ENCODE data around the gene GTPBP2.
"Not testable (repeated sequence)": the region's sequence is repeated elsewhere in the genome, so short reads cannot be mapped to it uniquely, and the experiment has no call there.

The GTPBP2 gene

DNA sequence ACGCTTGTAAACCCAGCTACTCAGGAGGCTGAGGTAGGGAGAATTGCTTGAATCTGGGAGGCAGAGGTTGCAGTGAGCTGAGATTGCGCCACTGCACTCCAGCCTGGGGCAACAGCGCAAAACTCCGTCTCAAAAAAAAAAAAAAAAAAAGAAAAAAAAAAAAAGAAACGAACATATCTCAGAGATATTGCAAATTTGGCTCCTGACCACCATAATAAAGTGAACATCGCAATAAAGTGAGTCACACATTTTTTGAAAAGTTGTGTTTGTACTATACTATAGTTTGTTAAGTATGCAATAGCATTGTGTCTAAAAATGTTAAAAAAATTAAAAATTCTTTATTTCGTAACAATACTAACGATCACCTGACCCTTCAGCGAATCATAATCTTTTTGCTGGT, 29.1 kb upstream of the GTPBP2 start:
- DNase-seq (ENCODE audit: low spot score), result no peak

DNA sequence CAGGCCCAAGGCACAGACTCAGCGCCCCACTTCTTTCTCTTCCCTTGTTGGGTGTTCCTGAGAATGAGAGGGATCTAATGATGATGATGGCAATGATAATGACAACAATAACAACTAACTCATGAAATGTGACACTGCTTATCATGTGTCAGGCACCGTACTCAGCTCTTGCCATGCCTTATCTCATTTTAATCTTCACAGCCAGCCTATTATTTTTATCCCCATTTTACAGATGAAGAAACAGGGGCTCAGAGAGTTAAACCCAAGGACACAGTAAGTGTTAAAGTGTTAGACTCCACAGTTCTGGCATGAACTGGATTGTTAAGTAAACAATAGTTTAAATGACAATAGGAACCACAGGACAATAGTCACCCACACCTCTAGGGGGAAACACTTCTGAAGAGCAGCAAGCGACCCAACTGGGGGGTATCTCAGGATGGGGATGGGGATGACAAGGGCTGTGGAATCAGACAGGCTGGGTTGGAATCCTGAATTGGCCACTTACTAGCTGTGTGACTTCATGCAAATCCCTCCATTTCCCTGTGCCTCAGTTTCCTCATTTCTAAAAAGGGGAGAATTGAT, 28.2 kb upstream of the GTPBP2 start:
- DNase-seq (ENCODE audit: low spot score), result no peak

DNA sequence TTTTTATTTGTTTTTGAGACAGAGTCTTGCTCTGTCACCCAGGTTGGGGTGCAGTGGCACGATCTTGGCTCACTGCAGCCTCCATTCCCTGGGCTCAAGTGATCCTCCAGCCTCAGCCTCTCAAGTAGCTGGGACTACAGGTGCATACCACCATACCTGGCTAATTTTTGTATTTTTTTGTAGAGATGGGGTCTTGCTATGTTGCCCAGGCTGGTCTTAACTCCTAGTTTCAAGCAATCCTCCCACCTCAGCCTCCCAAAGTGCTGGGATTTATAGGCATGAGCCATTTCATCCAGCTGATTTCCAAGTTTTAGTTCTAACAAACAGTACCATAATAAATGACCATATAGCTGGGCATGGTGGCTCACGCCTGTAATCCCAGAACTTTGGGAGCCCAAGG, 23.8 kb upstream of the GTPBP2 start:
- DNase-seq (ENCODE audit: low spot score), result not testable (repeated sequence)

DNA sequence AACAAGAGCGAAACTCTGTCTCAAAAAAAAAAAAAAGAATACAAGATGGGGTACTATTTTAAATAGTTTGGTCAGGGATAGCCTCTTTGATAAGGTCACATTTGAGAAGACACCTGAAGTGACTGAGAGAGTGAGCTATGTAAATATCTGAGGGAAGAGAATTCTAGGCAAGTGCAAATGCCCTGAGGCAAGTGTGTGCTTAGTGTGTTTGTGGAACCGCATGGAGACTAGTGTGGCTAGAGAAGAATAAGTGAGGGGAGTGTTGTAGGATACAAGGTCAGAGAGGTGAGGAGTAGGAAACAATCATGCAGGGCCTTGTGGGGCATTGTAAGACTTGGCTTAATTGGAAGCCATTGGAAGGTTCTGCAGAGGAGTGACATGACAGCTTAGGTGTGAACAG, 19.2 kb upstream of the GTPBP2 start:
- no peak for DNase-seq (ENCODE audit: low spot score)

DNA sequence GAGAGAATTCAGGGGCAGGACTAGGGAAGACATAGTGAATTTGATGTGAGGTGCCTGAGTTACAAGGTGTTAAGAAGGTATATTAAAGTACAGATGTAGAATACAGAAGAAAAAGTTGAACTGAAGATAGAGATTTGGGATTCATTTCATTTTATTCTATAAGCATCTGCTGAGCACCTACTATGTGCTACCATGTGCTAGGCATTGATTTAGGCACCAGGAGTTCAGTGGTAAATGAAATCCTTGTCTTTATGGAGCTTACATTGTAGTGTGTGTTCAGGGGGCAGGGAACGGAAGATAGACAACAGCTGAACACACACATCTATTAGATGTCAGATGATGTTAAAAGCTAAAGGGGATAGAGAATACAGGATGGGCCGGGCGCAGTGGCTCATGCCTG, 18.5 kb upstream of the GTPBP2 start:
- DNase-seq (ENCODE audit: low spot score), result no peak

DNA sequence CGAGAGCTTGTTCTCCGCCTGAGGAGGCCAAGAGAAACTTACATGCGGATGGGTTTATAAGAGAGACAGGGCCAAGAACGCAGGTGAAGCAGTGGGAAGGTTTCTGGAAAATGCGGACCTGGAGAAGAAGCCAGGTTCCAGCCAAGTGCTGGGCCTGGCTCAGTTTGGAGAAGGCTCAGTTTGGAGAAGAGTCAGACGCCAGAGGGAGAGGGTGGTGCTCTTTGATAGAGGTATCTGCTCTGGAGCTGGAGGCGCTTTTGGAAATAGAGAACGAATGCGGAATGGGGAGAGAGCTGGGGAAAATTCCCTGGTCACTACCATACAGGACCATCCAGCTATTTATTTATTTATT, 16.5 kb upstream of the GTPBP2 start:
- no peak for DNase-seq (ENCODE audit: low spot score)

DNA sequence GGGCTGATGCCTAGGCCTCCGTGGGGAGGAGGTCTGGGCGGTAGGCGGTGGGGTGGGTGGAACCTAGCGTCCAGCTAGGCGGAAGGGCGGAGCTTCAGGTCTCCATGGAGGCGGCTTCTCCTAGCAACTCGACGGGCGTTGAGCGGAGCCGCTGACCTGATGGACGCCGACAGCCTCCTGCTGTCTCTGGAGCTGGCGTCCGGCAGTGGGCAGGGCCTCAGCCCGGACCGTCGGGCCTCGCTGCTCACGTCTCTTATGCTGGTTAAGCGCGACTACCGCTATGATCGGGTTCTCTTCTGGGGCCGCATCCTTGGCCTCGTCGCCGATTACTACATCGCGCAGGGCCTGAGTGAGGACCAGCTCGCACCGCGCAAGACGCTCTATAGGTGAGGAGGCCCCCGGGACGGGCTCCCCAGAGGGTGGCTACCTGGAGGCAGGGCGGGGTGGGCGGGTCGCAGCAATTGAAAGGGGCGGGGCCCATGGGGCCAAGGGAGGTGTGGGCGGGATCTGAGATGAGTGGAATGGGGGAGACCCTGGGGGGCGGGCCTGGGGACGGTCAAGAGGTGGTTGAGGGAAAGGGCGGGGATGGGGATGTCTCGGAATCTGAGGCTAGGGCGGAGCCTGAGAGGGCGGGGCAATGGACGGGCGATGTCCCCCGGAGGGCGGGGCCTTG, 16.0 kb upstream of the GTPBP2 start, which contains the start of gene RSPH9:
RSPH9 (plus strand) TSS at position 97 of the 673 bp plus-strand sequence; CDS start at position 160, 63 bp downstream.
- peak; percentile 76 for DNase-seq (ENCODE audit: low spot score)

DNA sequence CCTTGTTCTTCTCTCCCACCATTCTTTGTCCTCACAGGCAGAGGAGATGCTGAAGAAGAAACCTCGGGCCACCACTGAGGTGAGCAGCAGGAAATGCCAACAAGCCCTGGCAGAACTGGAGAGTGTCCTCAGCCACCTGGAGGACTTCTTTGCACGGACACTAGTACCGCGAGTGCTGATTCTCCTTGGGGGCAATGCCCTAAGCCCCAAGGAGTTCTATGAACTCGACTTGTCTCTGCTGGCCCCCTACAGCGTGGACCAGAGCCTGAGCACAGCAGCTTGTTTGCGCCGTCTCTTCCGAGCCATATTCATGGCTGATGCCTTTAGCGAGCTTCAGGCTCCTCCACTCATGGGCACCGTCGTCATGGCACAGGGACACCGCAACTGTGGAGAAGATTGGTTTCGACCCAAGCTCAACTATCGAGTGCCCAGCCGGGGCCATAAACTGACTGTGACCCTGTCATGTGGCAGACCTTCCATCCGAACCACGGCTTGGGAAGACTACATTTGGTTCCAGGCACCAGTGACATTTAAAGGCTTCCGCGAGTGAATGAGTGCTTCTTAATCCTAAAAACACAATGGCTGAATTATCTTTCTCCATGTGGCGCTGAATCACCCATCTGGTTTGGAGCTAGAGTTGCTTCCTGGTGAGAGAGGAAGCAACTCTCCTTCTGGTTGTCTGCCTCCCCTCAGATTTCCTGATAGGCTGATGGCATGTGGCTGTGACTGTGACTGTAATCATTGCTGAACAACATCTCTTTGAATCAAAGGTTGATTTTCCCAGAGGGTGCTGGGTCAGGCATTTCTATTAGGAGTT, 11.1 kb upstream of the GTPBP2 start:
- peak; percentile 92 for DNase-seq (ENCODE audit: low spot score)

DNA sequence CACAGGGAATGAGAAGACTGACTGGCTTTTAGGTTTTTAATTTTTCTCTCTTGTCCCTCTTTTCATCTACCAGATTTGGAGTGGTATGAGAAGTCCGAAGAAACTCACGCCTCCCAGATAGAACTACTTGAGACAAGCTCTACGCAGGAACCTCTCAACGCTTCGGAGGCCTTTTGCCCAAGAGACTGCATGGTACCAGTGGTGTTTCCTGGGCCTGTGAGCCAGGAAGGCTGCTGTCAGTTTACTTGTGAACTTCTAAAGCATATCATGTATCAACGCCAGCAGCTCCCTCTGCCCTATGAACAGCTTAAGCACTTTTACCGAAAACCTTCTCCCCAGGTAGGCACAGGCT, 7.2 kb upstream of the GTPBP2 start:
- DNase-seq (ENCODE audit: low spot score), result no peak

DNA sequence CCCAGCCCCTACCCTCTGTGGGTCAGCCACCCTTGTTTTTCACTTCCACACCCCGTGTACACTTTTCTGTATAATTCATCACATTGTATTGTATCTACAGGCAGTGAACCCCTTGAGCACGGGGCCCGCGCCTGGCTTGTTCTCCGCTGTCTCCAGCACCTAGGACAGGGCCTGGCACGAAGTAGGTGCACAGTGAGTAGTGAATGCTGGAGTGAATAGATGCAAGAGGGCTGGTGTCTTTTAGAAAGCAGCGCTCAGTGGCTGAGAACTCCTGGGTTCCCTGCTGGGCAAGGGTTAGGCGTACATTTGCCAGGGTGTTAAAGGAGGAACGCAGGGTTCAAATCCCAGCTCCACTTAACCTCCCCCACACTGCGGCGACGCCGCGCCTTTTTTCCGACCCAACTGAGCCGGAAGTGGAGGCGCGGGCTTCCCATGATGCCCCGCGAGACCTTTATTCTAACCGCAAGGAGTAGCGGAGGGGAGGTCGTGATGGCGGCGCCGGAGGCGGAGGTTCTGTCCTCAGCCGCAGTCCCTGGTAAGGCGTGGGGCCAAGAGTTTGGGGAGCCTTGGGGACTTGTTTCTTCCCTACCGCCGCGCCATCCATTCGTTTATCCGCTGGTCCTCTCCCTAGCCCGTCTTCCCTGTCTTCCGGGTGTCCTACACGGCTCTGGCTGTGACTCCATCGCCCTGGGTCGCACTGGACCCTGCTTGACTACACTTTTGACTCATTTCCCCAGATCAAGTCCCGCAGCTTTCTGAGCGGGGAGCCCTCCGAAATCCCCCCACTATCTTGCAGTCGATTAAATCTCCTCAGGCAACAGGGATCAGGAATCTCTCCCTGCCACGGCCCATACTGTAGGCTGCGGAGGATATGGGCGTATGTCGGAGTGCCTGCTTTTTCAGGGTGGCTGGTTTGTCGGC, 6.6 kb upstream of the GTPBP2 start, which contains the start of gene MAD2L1BP:
MAD2L1BP (plus strand) TSS at position 454 of the 921 bp plus-strand sequence; CDS start at position 490, 36 bp downstream.
- DNase-seq (ENCODE audit: low spot score), result peak; percentile 75

DNA sequence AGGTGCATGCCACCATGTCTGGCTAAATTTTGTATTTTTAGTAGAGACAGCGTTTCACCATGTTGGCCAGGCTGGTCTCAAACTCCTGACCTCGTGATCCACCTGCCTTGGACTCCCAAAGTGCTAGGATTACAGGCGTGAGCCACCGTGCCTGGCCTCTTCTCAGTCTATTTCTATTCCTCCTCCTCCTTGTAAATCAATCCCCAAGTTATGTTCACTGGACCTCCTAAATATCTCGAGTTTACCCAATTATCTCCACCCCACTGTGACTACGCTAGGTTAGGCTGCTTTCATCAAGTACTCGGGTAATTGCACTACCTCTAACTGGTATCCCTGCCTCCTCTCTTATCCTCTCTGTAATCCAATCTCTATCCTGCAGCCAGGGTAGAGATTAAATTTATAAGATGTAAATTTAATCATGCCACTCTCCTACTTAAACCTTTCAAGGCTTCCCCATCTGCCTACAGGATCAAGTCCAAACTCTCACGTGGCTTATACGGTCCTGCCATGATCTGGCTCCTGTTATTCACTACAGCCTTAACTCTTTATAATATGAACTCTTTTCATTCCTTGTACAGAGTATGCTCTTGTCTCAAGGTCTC, 5.7 kb upstream of the GTPBP2 start:
- DNase-seq (ENCODE audit: low spot score), result no peak

DNA sequence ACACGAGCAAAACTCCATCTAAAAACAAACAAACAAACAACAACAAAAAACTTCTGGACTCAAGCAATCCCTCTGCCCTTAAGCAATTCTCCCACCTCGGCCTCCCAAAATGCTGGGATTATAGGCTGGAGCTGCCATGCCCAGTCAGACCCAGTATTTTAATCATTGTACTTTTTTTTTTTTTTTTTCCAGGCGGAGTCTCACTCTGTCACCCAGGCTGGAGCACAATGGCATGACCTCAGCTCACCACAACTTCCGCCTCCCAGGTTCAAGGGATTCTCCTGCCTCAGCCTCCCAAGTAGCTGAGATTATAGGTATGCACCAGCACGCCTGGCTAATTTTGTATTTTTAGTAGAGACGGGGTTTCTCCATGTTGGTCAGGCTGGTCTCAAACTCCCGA, 3.9 kb upstream of the GTPBP2 start:
- DNase-seq (ENCODE audit: low spot score), result not testable (repeated sequence)

DNA sequence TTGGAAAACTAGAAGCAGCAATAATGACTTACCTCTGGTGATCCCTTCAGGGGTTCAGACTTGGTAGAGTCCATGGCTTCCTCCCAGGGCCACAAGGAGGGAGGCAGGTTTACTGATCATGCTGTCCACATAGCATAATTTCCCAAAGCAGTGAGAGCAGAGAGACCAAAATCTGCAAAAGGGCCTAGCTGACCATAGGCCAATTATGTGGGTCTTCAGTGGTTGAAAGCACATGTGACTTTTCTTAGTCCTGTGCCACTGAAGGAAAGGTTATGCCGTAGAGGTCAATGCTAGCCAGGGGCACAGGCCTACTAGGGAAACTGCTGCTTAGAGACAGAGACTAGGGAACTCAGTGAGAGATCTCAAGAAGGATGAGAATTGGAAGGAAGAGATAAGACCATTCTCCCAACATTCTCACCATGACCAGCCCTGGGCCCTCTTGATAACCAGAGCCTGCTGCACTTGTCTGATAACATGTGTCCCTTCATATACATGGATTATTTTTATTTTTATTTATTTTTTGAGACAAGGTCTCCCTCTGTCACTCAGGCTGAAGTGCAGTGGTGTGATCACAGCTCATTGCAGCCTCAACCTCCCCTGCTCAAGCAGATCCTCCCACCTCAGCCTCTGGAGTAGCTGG, 2.0 kb upstream of the GTPBP2 start:
- DNase-seq (ENCODE audit: low spot score), result no peak

DNA sequence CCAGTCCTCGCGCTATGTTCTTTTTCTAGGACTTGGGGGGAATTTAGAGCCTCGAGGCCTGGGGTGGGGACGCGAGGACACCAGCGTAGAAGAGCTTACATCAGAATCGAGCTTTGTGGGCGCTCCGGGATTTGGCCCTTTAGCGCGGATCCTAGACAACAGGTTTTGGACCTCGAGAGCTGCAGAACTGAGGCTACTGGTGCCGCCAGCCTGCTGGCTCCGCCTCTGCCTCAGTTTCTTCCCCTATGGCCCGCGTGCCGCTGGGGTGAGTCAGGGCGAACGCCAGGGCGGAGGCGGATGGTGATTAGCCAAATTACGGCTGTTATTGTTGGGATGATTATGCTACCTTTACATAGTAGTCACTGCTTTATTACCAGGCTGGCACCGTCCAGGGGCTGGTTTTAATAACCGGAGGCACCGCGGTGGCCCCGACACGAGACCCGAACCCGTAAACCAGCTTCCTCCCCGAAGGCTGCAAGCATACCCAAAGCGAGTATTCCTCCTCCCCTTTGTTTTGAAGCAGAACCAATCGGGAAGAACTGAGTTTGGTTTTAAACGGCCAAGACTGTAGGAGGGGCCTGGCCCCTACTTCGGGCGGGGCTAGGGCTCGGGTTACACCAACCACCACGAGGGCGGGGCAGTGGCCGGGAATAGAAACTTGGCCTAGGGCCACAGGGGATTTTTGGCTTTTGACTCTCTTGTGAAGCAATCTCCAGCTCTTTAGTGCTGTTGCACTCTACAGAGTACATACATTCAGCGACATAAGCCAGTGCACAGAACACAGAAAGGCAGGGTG, 639 bp upstream of the GTPBP2 start:
- peak; percentile 99 for DNase-seq (ENCODE audit: low spot score)

DNA sequence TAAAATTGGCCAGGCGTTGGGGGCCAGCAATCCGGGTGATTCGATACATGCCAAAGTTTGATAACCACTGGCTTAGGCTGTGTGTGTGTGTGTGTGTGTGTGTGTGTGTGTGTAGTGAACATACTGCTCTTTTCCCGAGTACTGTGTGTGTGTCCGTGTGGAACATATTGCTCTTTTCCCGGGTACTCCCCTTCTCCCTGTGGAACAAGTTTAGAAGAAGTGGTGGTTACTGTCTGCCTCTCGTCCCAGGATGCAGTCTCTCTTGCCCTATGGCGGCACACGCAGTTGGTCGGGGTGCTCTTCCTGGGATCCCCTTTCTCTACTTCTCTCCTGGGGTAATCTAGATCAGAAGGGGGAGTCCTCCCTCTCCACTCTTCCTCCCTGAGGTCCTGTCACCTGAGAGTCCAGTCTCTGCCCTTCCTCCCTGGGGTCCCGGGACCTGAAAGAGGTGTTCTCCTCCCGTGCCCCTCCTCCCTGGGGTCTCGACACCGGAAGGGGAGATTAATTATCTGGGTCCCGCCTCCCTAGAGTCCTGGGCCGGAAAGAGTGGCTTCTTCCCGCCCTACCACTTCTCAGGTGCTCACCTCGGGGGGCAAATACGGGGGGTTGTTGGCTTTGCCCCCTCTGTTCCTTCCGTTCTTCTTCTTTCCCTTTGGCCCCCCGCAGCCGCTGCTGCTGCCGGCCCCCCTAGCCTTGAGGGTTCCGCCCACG, 516 bp downstream of the GTPBP2 start:
- DNase-seq (ENCODE audit: low spot score), result no peak

DNA sequence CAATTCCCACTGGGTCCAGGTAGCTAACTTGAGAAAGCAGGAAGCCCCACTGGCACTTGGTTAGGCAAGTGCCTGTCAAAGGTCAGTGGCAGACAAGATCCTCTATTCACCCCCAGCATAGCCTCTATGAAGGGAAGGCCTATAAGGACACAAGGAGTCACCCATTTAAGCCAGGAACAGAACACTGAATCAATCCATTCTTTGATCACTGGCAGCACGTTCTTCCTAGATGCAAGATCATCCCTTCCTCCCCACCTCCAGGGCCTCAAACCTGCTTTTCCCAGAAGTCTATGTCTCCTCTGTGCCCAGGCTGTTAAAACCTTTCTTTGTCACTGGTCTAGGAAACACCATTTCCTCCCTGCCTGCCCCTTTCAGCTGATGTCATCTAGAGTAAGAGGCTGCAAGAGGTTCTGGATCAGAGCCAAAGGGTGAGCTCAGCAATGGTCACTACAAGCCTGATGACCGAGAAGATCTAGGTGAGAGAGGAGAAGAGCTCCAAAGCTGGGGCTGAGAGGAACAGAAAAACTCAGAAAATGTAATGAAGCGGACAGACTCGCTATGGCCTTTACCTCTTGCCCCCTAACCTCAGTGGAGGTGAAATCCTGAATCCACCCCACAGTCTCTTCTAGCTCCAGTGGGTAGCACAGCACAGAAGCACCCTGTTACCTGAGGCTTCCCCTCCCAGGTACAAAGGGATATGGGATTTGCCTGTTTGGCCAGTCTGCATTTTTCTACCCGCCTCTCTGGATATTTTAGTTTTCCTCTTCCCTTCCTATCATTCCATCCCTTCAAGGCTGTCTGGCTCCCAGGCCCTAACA, 1.8 kb downstream of the GTPBP2 start:
- DNase-seq (ENCODE audit: low spot score), result peak; percentile 96

DNA sequence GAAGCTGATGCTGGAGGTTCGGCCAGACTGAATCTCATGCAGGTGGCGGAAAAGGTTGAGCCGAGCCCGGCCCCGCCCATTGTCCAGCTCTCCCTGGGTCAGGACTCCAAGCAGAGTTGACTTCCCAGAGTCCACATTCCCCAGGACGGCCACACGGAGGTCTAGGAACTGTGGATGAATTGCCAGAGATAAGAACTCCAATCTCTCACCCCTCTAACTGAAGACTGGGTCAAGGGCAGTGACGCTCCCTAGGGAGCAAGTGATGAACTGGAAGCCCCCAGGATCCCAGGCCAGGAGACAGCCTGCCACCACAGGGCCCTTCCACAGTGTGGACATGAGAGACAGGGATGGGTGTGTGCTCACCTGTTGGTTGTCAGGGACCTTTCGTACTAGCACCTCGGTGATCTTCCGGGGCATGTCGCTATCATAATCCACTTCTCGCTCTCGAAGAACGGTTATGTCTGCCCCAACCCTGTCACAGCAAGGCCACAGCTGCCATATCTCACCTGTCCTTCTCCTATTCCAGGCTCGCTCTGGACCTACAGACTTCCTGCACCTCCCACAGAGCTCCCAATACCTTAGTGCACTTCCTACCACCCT, 3.6 kb downstream of the GTPBP2 start:
- DNase-seq (ENCODE audit: low spot score), result no peak

DNA sequence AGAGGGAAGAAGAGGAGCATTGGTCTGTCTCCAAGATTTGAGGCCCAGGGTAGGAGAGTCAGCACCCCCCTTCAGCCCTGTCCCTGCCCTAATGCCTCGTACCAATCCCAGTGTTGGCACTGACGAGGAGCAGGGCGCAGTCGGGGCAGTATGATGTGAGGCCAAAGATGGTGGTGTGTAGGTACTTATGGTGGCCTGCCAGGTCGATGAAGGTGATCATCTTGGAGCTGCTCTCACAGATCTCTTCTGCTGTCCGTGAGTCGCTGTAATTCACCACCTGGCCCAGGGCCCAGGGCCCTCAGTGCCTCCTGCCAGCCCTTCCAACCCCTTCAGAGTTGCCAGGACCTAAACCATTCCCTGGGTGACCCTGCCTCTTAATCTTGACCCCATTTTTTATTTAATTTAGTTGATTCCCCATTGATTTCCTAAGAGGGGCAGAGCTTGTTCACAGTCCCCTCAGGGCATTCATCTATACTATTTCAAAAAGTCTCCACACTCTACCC, 4.2 kb downstream of the GTPBP2 start:
- DNase-seq (ENCODE audit: low spot score), result no peak

Measured in COLO829 (cell line).